CD4-positive, CD25-positive, alpha-beta regulatory T cell (primary cell): Measurements from ENCODE around the gene HOXD1. TPM values are rescaled to one million over a fixed set of nuclear protein-coding genes. Genes with fewer than 3 reads are reported as not detected.

Experiments used
- ATAC-seq, 2 donors: fragments of 150-1000 bp; cut with Tn5 transposase; one replicate each; pipeline ENCODE4 v1.10.0; 2021; ENCODE audit warnings: low read depth in 2 of 2, moderate number of reproducible peaks in 2 of 2, moderate library complexity in 1 of 2
- DNase-seq, 3 donors: peaks; one replicate each; pipeline versions ENCODE4 v3.0.0 to v3.0.0-alpha.2; 2012 to 2022; ENCODE audit warnings: mixed read lengths in 1 of 3
- H3K27ac ChIP-seq: one replicate; pipeline ENCODE4 v1.7.0; 2013; ENCODE audit warnings: mild to moderate bottlenecking, low read length; ENCODE audit not compliant: insufficient read depth, poor library complexity, severe bottlenecking
- H3K27me3 ChIP-seq: one replicate; pipeline ENCODE4 v1.7.0; 2013; ENCODE audit warnings: low read length; ENCODE audit not compliant: control insufficient read depth, insufficient read depth
- H3K36me3 ChIP-seq: one replicate; pipeline ENCODE4 v1.7.0; 2013; ENCODE audit warnings: mild to moderate bottlenecking, low read length, moderate library complexity; ENCODE audit not compliant: control insufficient read depth, insufficient read depth
- H3K4me1 ChIP-seq: 2 replicates; pipeline ENCODE4 v1.7.0; 2013; ENCODE audit warnings: mild to moderate bottlenecking, low read length; ENCODE audit not compliant: insufficient read depth, control insufficient read depth, poor library complexity, severe bottlenecking
- H3K4me3 ChIP-seq: one replicate; pipeline ENCODE4 v1.7.0; 2013; ENCODE audit warnings: low read depth, mild to moderate bottlenecking, low read length, moderate library complexity
- H3K9me3 ChIP-seq, 2 experiments: 1 replicate in 1 of 2; 2 replicates in 1 of 2; pipeline ENCODE4 v1.7.0; 2013; ENCODE audit warnings: low read length in 2 of 2, mild to moderate bottlenecking in 1 of 2, moderate library complexity in 1 of 2; ENCODE audit not compliant: control insufficient read depth in 2 of 2
- H3K27ac Mint-ChIP-seq, 3 donors: one replicate each; pipeline ENCODE4 v1.8.0; 2020 to 2022; ENCODE audit warnings: mild to moderate bottlenecking in 3 of 3, mixed read lengths in 3 of 3, moderate library complexity in 2 of 3
- H3K27me3 Mint-ChIP-seq: one replicate; pipeline ENCODE4 v1.8.0; 2022; ENCODE audit warnings: mild to moderate bottlenecking, mixed read lengths
- H3K36me3 Mint-ChIP-seq: one replicate; pipeline ENCODE4 v1.8.0; 2020; ENCODE audit warnings: mixed read lengths
- H3K4me1 Mint-ChIP-seq, 4 donors: one replicate each; pipeline ENCODE4 v1.8.0; 2020 to 2022; ENCODE audit warnings: mixed read lengths in 4 of 4, mild to moderate bottlenecking in 1 of 4
- H3K4me3 Mint-ChIP-seq, 4 donors: one replicate each; pipeline ENCODE4 v1.8.0; 2020 to 2022; ENCODE audit warnings: mild to moderate bottlenecking in 4 of 4, mixed read lengths in 4 of 4, moderate library complexity in 3 of 4
- H3K9me3 Mint-ChIP-seq, 7 donors: one replicate each; pipeline ENCODE4 v1.8.0; 2020 to 2022; ENCODE audit warnings: mixed read lengths in 7 of 7, mild to moderate bottlenecking in 3 of 7, moderate library complexity in 2 of 7
- polyA plus RNA-seq, 4 donors: library from polyadenylated mRNA; unstranded; fragments of 300-500 nt; fragmentation: Illumina TruSeq; gene quantifications; one replicate each; pipeline ENCODE4 v1.2.3, GENCODE V29; 2021
- total RNA-seq: library from RNA; stranded (reverse); gene quantifications from one replicate; pipeline ENCODE4 v1.2.3, GENCODE V29; 2022

Gene HOXD1
- total RNA-seq: not detected
- not detected for polyA plus RNA-seq

DNA sequence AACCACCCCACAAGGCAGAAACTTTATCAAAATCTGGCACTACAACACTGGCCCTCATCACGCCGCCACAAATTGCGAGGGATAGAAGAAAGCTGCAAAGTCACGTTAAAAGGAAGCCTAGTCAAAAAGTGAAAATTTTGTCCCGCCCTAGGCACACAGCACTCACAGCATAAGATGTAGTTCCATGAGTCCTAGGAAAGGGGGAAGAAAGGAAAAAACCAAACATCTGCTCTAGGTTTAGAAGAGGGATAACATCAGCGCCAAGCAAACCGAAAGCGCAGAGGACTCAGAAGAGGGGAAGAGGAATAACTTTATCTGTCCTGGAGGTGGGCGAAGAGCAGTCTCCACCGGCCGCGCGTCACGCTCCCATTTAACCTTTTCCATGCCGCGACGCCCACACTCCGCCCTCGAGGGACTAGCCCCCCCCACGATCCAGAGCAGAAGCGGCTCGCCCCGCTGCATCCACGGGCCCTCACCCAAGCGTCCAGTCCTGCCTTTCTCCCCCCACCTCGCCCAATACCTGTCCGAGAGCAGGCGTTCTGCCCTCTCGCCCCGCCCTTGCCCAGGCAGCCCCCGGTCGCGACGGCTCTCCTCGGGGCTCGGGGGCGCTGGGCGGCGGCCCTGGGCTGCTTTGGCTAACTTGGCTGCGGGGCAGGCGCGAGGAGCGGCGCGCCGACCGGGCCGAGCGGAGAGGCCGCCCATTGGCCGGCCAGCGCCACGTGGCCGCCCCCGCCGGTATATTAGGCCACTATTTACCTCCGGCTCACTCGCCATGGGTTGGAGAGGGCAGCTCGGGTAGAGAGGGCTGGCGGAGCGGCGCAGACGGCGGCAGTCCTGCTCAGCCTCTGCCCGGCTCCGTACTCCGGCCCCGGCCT, at the start of gene HOXD1:
Gene HOXD1 (plus strand): TSS at position 770 of the 875 bp plus-strand sequence. CDS start 134 bp downstream, outside the sequence.
- Histone ChIP-seq H3K27me3 (peaks cover 53% of the 10 kb centered on the region), H3K4me1 (peaks cover 24% of the 10 kb centered on the region), H3K9me3 (no peaks in the 10 kb centered on the region), H3K27ac (no peak within 1 kb of the TSS), H3K36me3 (no peaks in the 10 kb centered on the region), H3K4me3 (peak within 1 kb of the TSS; percentile 66)
- Mint-ChIP-seq H3K27me3 (peaks cover 89% of the 10 kb centered on the region), H3K36me3 (peaks cover 3% of the 10 kb centered on the region), H3K9me3 (peaks cover 0 to 10% (median 0%) of the 10 kb centered on the region in 7 donors), H3K27ac (no peak within 1 kb of the TSS), H3K4me3 (peak within 1 kb of the TSS; percentile 56 to 90 (median 86)), H3K4me1 (peaks cover 7 to 22% (median 11%) of the 10 kb centered on the region in 4 donors)
- peak in 1 of 2 donors; percentile 19 for ATAC-seq
- no peak for DNase-seq

GRCh38 chr2:176138923-176139660, 49.4 kb upstream of the HOXD1 start:
- H3K36me3 ChIP-seq: no peaks in the 10 kb centered on the region
- DNase-seq (no peak), ATAC-seq (no peak)
- no peak overlapping the region for H3K27ac ChIP-seq
- H3K27me3 Mint-ChIP-seq: peaks cover 88% of the 10 kb centered on the region
- peak overlapping the region in 3 of 4 donors; percentile 44 to 52 (median 50) for H3K4me3 Mint-ChIP-seq
- H3K27me3 ChIP-seq: peaks cover 65% of the 10 kb centered on the region
- H3K27ac Mint-ChIP-seq: peak overlapping the region in 1 of 3 donors; percentile 60
- no peak overlapping the region for H3K4me3 ChIP-seq
- H3K4me1 Mint-ChIP-seq: peaks cover 0 to 37% (median 20%) of the 10 kb centered on the region in 4 donors
- peaks cover 6 to 15% of the 10 kb centered on the region in 2 experiments for H3K9me3 ChIP-seq
- peaks cover 4% of the 10 kb centered on the region for H3K36me3 Mint-ChIP-seq
- peaks cover 0 to 27% (median 5%) of the 10 kb centered on the region in 7 donors for H3K9me3 Mint-ChIP-seq
- H3K4me1 ChIP-seq: peaks cover 28% of the 10 kb centered on the region

DNA sequence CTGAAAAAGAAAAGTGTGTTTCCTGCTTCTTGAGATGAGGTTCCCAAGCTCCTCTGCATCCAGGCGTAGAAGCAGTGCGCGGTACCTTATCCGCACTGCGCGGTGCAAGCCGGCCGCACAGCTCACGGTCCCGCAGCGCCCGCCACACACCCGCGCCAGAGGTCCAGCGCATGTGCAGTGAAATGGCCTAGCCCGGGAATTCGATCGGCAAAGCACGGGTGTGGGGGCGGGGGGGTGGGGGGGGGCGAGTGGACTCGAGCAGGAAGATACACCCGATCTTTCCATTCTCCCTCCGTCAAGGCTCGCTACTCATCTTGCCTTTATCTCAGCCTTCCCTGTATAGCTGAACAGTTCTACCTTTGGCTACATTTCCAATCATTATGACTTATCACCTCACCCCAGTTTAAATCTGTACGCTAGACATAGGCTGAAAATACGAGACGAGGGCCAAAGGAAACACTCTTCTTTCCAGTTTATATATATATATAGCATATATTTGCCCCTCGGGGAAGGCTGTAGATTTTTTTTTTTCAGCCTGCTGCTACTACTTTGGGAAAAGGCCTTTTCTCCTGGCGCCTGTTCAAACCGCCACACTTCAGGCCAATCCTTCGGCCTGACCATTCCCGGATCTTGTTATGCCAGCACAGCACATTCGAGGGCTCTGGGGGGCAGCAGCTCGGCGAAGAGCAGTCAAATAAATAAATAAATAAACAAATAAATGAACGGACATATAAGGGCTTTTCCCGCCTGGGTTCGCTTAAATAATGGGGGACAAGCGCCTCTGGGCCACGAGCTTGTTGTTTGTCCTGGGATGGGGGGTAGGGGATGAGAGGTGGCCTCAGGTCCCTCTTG, 48.6 kb upstream of the HOXD1 start:
- no peak for ATAC-seq
- peaks cover 4% of the 10 kb centered on the region for H3K36me3 Mint-ChIP-seq
- Histone ChIP-seq H3K4me1 (peaks cover 28% of the 10 kb centered on the region), H3K9me3 (peaks cover 4 to 14% of the 10 kb centered on the region in 2 experiments), H3K27ac (no peak overlapping the region), H3K36me3 (no peaks in the 10 kb centered on the region), H3K4me3 (no peak overlapping the region), H3K27me3 (peaks cover 60% of the 10 kb centered on the region)
- H3K9me3 Mint-ChIP-seq: peaks cover 0 to 27% (median 5%) of the 10 kb centered on the region in 7 donors
- DNase-seq: no peak
- peaks cover 88% of the 10 kb centered on the region for H3K27me3 Mint-ChIP-seq
- H3K4me3 Mint-ChIP-seq: peak overlapping the region in 3 of 4 donors; percentile 43 to 50 (median 45)
- peaks cover 0 to 37% (median 20%) of the 10 kb centered on the region in 4 donors for H3K4me1 Mint-ChIP-seq
- H3K27ac Mint-ChIP-seq: no peak overlapping the region

DNA sequence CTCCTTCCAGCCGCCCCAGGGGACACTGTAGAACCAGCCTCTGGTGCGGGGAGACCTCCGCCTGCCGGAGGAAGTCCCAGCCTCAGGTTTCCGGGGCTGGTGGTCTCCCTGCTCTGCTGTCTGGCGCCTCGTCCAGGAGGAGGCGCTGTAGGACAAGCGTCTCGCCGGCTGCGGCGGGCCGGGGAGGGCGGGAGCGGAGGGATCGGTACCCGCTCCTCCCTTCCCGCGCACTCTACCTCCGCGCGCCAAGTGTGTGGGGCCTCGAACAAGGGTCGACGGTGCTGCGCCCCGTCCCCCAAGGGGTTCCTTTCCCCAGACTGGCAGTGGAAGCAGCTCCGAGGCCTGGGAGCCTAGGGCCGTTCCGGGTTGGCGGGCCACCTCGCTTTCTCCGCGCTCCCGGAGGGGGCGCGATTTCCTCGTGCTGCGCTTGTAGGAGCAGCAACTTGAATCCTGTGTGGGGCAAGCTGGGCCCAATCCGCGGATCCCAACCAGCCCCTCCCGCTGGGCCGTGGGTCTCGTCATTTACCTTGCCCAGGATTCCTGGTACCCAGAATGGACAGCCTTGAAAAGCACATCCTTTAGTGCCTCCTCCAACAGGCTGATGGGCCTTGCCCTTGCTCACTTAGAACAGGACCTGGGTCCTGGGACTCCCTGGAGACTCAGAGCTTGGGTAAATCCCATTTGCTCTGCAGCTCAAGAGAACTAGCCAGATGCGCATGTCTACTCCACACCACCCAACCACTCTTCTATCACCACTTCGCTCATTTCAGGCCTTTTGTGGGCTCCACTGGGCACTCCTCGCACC, 47.8 kb upstream of the HOXD1 start:
- peak overlapping the region in 3 of 4 donors; percentile 36 to 46 (median 38) for H3K4me3 Mint-ChIP-seq
- Histone ChIP-seq H3K4me3 (no peak overlapping the region), H3K4me1 (peaks cover 26% of the 10 kb centered on the region), H3K9me3 (peaks cover 4 to 10% of the 10 kb centered on the region in 2 experiments), H3K27ac (no peak overlapping the region), H3K36me3 (no peaks in the 10 kb centered on the region), H3K27me3 (peaks cover 60% of the 10 kb centered on the region)
- peak; percentile 42 to 64 for ATAC-seq
- H3K27me3 Mint-ChIP-seq: peaks cover 88% of the 10 kb centered on the region
- peak overlapping the region in 2 of 3 donors; percentile 51 to 94 for H3K27ac Mint-ChIP-seq
- peak; percentile 30 to 71 (median 50) for DNase-seq
- H3K9me3 Mint-ChIP-seq: peaks cover 0 to 19% (median 5%) of the 10 kb centered on the region in 7 donors
- H3K36me3 Mint-ChIP-seq: peaks cover 4% of the 10 kb centered on the region
- peaks cover 0 to 32% (median 17%) of the 10 kb centered on the region in 4 donors for H3K4me1 Mint-ChIP-seq

- peaks cover 0 to 21% (median 14%) of the 10 kb centered on the region in 4 donors for H3K4me1 Mint-ChIP-seq
- no peak overlapping the region for H3K27ac Mint-ChIP-seq
- H3K27ac ChIP-seq: no peak overlapping the region
- peaks cover 66% of the 10 kb centered on the region for H3K27me3 ChIP-seq
- H3K9me3 Mint-ChIP-seq: peaks cover 0 to 18% (median 5%) of the 10 kb centered on the region in 7 donors
- H3K4me3 Mint-ChIP-seq: no peak overlapping the region
- H3K4me3 ChIP-seq: no peak overlapping the region
- H3K36me3 ChIP-seq: no peaks in the 10 kb centered on the region
- DNase-seq (no peak), ATAC-seq (no peak)
- H3K9me3 ChIP-seq: peaks cover 4 to 8% of the 10 kb centered on the region in 2 experiments
- H3K27me3 Mint-ChIP-seq: peaks cover 91% of the 10 kb centered on the region
- peaks cover 4% of the 10 kb centered on the region for H3K36me3 Mint-ChIP-seq
- H3K4me1 ChIP-seq: peaks cover 12% of the 10 kb centered on the region
These were observed 46.2 kb upstream of the HOXD1 start for GRCh38 chr2:176142281-176142680.

DNA sequence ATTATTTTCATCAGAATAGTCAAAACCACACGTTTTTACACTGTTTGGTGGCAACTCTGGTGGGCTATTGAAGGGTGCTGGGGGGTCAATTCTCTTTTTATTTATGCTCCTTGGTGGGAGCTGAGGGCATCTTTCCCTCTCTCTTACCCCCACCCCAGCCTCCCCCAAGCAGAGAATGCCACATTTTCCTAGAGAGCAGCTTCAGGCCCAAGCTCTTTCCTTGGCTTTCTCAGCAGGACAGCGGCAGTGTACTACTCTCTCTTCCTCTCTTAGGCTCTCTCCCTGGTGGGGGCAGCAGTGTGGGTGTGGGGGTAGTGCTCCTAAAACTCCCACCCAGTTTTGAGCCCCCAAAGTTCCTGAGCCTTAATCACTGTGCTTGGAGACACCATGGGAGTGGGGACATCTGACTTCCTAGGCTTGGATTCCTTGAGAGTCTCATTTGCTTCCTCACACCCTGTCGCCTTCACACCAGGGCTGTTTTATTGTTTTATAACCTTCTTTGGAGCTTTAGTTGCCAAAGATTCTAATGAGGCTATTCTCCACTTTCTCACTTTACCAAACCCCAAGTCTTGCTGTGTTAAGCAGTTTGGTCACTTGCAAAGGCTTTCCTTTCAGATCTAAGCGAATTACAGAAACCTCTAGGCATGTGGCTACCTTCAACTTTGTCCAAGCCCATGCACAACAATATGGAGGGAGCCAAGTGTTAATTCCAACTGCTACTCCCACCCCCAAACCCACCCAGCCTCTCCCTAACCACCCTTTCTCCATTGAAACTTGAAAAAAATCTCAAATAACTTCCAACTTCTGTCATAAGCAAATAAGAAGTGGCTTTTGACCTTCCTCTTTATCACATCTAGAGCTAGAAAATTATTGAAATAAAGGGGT, 43.1 kb upstream of the HOXD1 start:
- Histone ChIP-seq H3K4me3 (no peak overlapping the region), H3K27me3 (peaks cover 51% of the 10 kb centered on the region), H3K27ac (no peak overlapping the region), H3K4me1 (peaks cover 8% of the 10 kb centered on the region), H3K36me3 (no peaks in the 10 kb centered on the region), H3K9me3 (peaks cover 0 to under 1% of the 10 kb centered on the region in 2 experiments)
- DNase-seq: no peak
- Mint-ChIP-seq H3K36me3 (no peaks in the 10 kb centered on the region), H3K27ac (no peak overlapping the region), H3K4me3 (no peak overlapping the region), H3K4me1 (peaks cover 0 to 14% (median 3%) of the 10 kb centered on the region in 4 donors), H3K27me3 (peaks cover 88% of the 10 kb centered on the region), H3K9me3 (peaks cover 0 to 9% (median 0%) of the 10 kb centered on the region in 7 donors)
- ATAC-seq: no peak
